ENCODE data around the gene GP1BB. TPM values are rescaled to one million over a fixed set of nuclear protein-coding genes. Genes with fewer than 3 reads are reported as not detected.

Gene GP1BB
- total and polyA plus RNA-seq, 10 of the 15 experiments (the other 5 are each of a cell fraction or from before 2014, with no cell fraction given) = 0.05 to 0.28 (median 0.28) TPM; not detected in 7

DNA sequence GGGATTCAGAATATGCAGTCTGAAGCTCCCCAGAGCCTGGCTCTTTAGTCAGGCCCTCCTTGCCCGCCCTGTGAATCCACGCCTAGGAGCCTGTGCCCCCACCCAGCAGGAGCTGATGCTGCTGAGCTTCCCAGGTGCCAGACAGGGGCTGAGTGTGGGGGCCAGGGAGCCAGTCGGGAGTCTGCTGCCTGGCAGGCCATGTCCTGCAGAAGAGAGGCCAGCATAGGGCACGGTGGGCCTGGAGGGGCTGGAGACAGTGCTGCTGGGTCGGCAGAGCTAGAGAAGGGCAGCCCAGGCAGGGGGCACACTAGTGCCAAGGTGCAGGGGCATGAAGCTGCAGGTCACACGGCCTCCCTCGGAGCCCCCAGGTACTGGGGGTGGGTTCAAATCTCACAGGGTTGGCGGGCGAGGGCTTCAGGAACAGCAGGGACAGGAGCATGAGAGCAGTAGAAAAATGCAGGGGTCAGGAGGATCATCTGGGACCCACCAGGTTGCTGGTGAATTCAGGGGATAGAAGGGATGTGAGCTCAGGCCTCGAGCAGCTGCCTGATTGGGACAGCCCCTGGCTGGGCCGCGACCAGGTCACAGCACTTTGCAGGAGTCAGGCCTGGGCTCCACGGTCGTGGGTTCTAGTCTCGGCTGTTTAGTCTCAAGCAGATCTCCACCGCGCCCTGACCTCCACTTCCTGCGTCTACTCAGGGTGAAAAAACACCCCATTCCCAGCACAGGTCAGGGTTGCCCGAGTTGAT, 13.1 kb upstream of the GP1BB start (continued):
- no peak for TF ChIP-seq MTA3 (IDR thresholded peaks at IDR 0.05; ENCODE audit: borderline replicate concordance, low read length)

DNA sequence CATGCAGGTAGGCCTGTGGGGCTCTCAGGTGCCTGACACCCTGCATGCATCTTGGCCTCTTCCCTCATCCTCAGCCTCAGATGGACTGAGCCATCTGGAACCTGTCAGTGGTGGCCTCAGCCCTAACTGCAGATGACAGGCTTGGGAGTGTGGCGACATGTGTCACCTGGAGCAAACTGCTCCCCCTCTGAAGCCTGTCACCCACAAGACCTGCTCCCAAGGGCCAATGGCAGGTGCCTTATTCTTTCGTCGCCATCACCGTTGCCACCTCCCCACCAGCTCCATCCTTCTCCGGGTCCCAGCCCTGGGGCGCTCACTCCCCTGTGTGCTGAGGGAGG, 12.6 kb upstream of the GP1BB start:
- 27% methylated on average over 6 of the region's 6 CpGs for WGBS (ENCODE audit: insufficient coverage, insufficient replicate concordance, low lambda C conversion rate, missing lambda C conversion rate)
- peaks cover 4% of the 10 kb centered on the region for H3K4me1 ChIP-seq (ENCODE audit: control insufficient read depth, insufficient read depth, low read length)
- ChIA-PET RAD21 (ENCODE audit: unreplicated experiment) (no interaction called here), POLR2A (no interaction called here), CTCF (no interaction called here), SMC1A (ENCODE audit: uncharacterized antibody, unreplicated experiment) (no interaction called here)
- FAIRE-seq (no peak), DNase-seq (ENCODE audit: low read depth, low spot score) (no peak), ATAC-seq (no peak)
- no TSS peak for BruUV-seq (replicated peaks)
- no peak overlapping the region for H3K4me3 ChIP-seq
- H3K9me3 ChIP-seq (replicated peaks; ENCODE audit: control insufficient read depth, insufficient read depth, low read length) = no peaks in the 10 kb centered on the region
- intact Hi-C loops (cut with micrococcal nuclease; ENCODE audit: unreplicated experiment) = no loop called here
- in situ Hi-C loops (cut with MboI) = no loop called here
- TF ChIP-seq, protein P1, sequence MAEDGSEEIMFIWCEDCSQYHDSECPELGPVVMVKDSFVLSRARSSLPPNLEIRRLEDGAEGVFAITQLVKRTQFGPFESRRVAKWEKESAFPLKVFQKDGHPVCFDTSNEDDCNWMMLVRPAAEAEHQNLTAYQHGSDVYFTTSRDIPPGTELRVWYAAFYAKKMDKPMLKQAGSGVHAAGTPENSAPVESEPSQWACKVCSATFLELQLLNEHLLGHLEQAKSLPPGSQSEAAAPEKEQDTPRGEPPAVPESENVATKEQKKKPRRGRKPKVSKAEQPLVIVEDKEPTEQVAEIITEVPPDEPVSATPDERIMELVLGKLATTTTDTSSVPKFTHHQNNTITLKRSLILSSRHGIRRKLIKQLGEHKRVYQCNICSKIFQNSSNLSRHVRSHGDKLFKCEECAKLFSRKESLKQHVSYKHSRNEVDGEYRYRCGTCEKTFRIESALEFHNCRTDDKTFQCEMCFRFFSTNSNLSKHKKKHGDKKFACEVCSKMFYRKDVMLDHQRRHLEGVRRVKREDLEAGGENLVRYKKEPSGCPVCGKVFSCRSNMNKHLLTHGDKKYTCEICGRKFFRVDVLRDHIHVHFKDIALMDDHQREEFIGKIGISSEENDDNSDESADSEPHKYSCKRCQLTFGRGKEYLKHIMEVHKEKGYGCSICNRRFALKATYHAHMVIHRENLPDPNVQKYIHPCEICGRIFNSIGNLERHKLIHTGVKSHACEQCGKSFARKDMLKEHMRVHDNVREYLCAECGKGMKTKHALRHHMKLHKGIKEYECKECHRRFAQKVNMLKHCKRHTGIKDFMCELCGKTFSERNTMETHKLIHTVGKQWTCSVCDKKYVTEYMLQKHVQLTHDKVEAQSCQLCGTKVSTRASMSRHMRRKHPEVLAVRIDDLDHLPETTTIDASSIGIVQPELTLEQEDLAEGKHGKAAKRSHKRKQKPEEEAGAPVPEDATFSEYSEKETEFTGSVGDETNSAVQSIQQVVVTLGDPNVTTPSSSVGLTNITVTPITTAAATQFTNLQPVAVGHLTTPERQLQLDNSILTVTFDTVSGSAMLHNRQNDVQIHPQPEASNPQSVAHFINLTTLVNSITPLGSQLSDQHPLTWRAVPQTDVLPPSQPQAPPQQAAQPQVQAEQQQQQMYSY (CRISPR knock-in tag; IDR thresholded peaks at IDR 0.05) = no peak
- no peak for TF ChIP-seq KLF5 (IDR thresholded peaks at IDR 0.05; ENCODE audit: partially characterized antibody)
- TF ChIP-seq, protein P2, sequence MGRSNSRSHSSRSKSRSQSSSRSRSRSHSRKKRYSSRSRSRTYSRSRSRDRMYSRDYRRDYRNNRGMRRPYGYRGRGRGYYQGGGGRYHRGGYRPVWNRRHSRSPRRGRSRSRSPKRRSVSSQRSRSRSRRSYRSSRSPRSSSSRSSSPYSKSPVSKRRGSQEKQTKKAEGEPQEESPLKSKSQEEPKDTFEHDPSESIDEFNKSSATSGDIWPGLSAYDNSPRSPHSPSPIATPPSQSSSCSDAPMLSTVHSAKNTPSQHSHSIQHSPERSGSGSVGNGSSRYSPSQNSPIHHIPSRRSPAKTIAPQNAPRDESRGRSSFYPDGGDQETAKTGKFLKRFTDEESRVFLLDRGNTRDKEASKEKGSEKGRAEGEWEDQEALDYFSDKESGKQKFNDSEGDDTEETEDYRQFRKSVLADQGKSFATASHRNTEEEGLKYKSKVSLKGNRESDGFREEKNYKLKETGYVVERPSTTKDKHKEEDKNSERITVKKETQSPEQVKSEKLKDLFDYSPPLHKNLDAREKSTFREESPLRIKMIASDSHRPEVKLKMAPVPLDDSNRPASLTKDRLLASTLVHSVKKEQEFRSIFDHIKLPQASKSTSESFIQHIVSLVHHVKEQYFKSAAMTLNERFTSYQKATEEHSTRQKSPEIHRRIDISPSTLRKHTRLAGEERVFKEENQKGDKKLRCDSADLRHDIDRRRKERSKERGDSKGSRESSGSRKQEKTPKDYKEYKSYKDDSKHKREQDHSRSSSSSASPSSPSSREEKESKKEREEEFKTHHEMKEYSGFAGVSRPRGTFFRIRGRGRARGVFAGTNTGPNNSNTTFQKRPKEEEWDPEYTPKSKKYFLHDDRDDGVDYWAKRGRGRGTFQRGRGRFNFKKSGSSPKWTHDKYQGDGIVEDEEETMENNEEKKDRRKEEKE (IDR thresholded peaks at IDR 0.05) = no peak
- TF ChIP-seq SMARCA5 (IDR thresholded peaks at IDR 0.05) = no peak
- no peak for TF ChIP-seq TCF3 (IDR thresholded peaks at IDR 0.05; ENCODE audit: borderline replicate concordance, insufficient read depth, low read depth, low read length)
- TF ChIP-seq KAT2A (conservative IDR thresholded peaks at IDR 0.05; ENCODE audit: control insufficient read depth, low read depth, low read length) = no peak
- no peak for TF ChIP-seq NR2C2 (IDR thresholded peaks at IDR 0.05; ENCODE audit: borderline replicate concordance, control insufficient read depth, insufficient read length, low read depth)
- no peak for TF ChIP-seq MEF2A (IDR thresholded peaks at IDR 0.05; ENCODE audit: insufficient read depth, low read depth, low read length)
- TF ChIP-seq MTA2 (IDR thresholded peaks at IDR 0.05; ENCODE audit: low read depth) = no peak
- no peak for TF ChIP-seq SUZ12 (IDR thresholded peaks at IDR 0.05; ENCODE audit: unreplicated experiment)
- H3K9ac ChIP-seq (ENCODE audit: control insufficient read depth, insufficient read depth, low read length) = no peak overlapping the region
- no peak overlapping the region for H3K27ac ChIP-seq (ENCODE audit: control insufficient read depth, insufficient read depth)
- H3K27me3 ChIP-seq (replicated peaks in 1 of 2; ENCODE audit: control insufficient read depth in 2 of 2, insufficient read depth in 2 of 2, low read length in 1 of 2) = peaks cover 2 to 4% of the 10 kb centered on the region in 2 experiments; a peak in 3 of 4 replicates
- no peaks in the 10 kb centered on the region for H3K36me3 ChIP-seq (ENCODE audit: control insufficient read depth in 2 of 2, insufficient read depth in 2 of 2, low read length in 1 of 2)
- H2AFZ ChIP-seq (ENCODE audit: control insufficient read depth, low read depth, low read length) = no peak overlapping the region
- no peaks in the 10 kb centered on the region for H3K79me2 ChIP-seq (ENCODE audit: control insufficient read depth, insufficient read depth, low read length)
- H3K4me2 ChIP-seq (ENCODE audit: control insufficient read depth, insufficient read depth) = no peak overlapping the region
- no peaks in the 10 kb centered on the region for H4K20me1 ChIP-seq (ENCODE audit: control insufficient read depth, insufficient read depth)
